ENCODE measurements around the gene SRSF4.
"Not testable (repeated sequence)": the region's sequence is repeated elsewhere in the genome, so short reads cannot be mapped to it uniquely, and the experiment has no call there.

SRSF4 gene

DNA sequence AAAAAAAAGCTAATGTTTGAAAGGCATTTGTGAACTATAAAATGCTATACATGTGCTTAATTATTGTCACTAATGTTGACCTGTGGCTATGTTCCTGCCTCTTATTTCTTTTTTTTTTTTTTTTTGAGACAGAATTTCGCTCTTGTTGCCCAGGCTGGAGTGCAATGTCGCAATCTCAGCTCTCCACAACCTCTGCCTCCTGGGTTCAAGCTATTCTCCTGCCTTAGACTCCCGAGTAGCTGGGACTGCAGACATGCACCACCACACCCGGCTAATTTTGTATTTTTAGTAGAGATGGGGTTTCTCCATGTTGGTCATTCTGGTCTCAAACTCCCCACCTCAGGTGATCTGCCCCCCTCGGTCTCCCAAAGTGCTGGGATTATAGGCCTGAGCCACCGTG is 73.7 kb downstream of the SRSF4 start:
- H3K36me3 ChIP-seq (ENCODE audit: insufficient read depth, low read length); H3K9me3 ChIP-seq (ENCODE audit: low read length); H3K4me1 ChIP-seq (ENCODE audit: insufficient read depth, low read length); H3K4me3 ChIP-seq (ENCODE audit: low read depth in 1 of 2, low read length in 2 of 2); H3K27ac ChIP-seq (ENCODE audit: low read depth, low read length); H3K9ac ChIP-seq (ENCODE audit: low read length); H3K27me3 ChIP-seq (ENCODE audit: control insufficient read depth in 1 of 2, insufficient read depth in 2 of 2, low read length in 2 of 2): not testable (repeated sequence)

- Histone ChIP-seq H3K9ac (ENCODE audit: low read length) (no peak overlapping the region), H3K9me3 (ENCODE audit: low read length) (no peaks in the 10 kb centered on the region), H3K27me3 (ENCODE audit: control insufficient read depth in 1 of 2, insufficient read depth in 2 of 2, low read length in 2 of 2) (no peaks in the 10 kb centered on the region), H3K4me3 (ENCODE audit: low read depth in 1 of 2, low read length in 2 of 2) (no peak overlapping the region), H3K27ac (ENCODE audit: low read depth, low read length) (no peak overlapping the region), H3K36me3 (ENCODE audit: insufficient read depth, low read length) (no peaks in the 10 kb centered on the region), H3K4me1 (ENCODE audit: insufficient read depth, low read length) (no peaks in the 10 kb centered on the region)
Measured at GRCh38 chr1:29105822-29106221, 75.9 kb downstream of the SRSF4 start.

DNA sequence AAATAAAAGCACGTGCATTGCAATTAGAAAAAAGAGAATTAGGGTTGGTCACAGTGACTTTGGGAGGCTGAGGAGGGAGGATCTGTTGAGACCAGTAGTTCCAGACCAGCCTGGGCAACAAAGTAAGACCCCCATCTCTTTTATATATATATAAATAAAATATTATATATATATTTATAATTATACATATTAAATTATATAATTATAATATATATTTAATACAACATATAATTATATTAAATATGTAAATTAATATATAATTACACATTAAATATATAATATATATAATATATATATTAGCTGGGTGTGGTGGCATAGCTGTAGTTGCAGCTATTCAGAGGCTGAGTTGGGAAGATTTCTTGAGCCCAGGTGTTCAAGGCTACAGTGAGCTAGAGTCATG is 81.2 kb downstream of the SRSF4 start:
- Histone ChIP-seq H3K27me3 (ENCODE audit: control insufficient read depth in 1 of 2, insufficient read depth in 2 of 2, low read length in 2 of 2) (no peaks in the 10 kb centered on the region), H3K9me3 (ENCODE audit: low read length) (no peaks in the 10 kb centered on the region), H3K4me3 (ENCODE audit: low read depth in 1 of 2, low read length in 2 of 2) (no peak overlapping the region), H3K4me1 (ENCODE audit: insufficient read depth, low read length) (no peaks in the 10 kb centered on the region), H3K27ac (ENCODE audit: low read depth, low read length) (no peak overlapping the region), H3K9ac (ENCODE audit: low read length) (no peak overlapping the region), H3K36me3 (ENCODE audit: insufficient read depth, low read length) (no peaks in the 10 kb centered on the region)

GRCh38 chr1:29099286-29099685 is 82.4 kb downstream of the SRSF4 start:
- H3K27ac ChIP-seq (ENCODE audit: low read depth, low read length) = no peak overlapping the region
- no peak overlapping the region for H3K9ac ChIP-seq (ENCODE audit: low read length)
- no peaks in the 10 kb centered on the region for H3K4me1 ChIP-seq (ENCODE audit: insufficient read depth, low read length)
- H3K27me3 ChIP-seq (ENCODE audit: control insufficient read depth in 1 of 2, insufficient read depth in 2 of 2, low read length in 2 of 2) = no peaks in the 10 kb centered on the region
- H3K36me3 ChIP-seq (ENCODE audit: insufficient read depth, low read length) = no peaks in the 10 kb centered on the region
- H3K9me3 ChIP-seq (ENCODE audit: low read length) = no peaks in the 10 kb centered on the region
- no peak overlapping the region for H3K4me3 ChIP-seq (ENCODE audit: low read depth in 1 of 2, low read length in 2 of 2)
